Fibroblast of skin of right quadriceps (primary cell): ENCODE results near the gene RPA3.

Experiments
- DNase-seq: peaks from one replicate; pipeline ENCODE4 v3.0.0-alpha.2; 2013

Gene RPA3

GRCh38 chr7:7650682-7651206 lies 67.7 kb downstream of the RPA3 start:
- no peak for DNase-seq

- DNase-seq, result no peak
These were observed 70.8 kb downstream of the RPA3 start for GRCh38 chr7:7647495-7648036.

GRCh38 chr7:7642081-7642480 lies 76.3 kb downstream of the RPA3 start:
- DNase-seq, result no peak

- no peak for DNase-seq
These were observed 77.2 kb downstream of the RPA3 start for GRCh38 chr7:7641129-7641663.

GRCh38 chr7:7640221-7641128 lies 77.9 kb downstream of the RPA3 start, which contains the start of gene UMAD1:
Gene UMAD1, plus strand, starts transcription at chr7:7640752. Its CDS starts 32,620 bp downstream, at chr7:7673372.
- DNase-seq, result peak; percentile 98

- DNase-seq, result peak; percentile 14
These were observed 78.6 kb downstream of the RPA3 start for GRCh38 chr7:7639847-7640220.

- DNase-seq, result no peak
These were observed 79.0 kb downstream of the RPA3 start for GRCh38 chr7:7639421-7639820.

- no peak for DNase-seq
These were observed 87.6 kb downstream of the RPA3 start for GRCh38 chr7:7630626-7631329.

GRCh38 chr7:7628476-7628875 lies 89.9 kb downstream of the RPA3 start:
- DNase-seq, result no peak

- DNase-seq, result no peak
These were observed 97.7 kb downstream of the RPA3 start for GRCh38 chr7:7620644-7621210.

- DNase-seq, result no peak
These were observed 98.2 kb downstream of the RPA3 start for GRCh38 chr7:7620236-7620635.

GRCh38 chr7:7618410-7618809 lies 100.0 kb downstream of the RPA3 start:
- DNase-seq, result no peak

GRCh38 chr7:7617550-7617949 lies 100.9 kb downstream of the RPA3 start:
- DNase-seq, result no peak

- DNase-seq, result no peak
These were observed 104.2 kb downstream of the RPA3 start for GRCh38 chr7:7614018-7614741.

GRCh38 chr7:7613210-7613609 lies 105.2 kb downstream of the RPA3 start:
- no peak for DNase-seq

- DNase-seq, result no peak
These were observed 105.9 kb downstream of the RPA3 start for GRCh38 chr7:7612519-7612918.

- DNase-seq, result no peak
These were observed 109.1 kb downstream of the RPA3 start for GRCh38 chr7:7609330-7609729.

GRCh38 chr7:7607010-7607409 lies 111.4 kb downstream of the RPA3 start:
- no peak for DNase-seq

GRCh38 chr7:7596176-7596575 lies 122.2 kb downstream of the RPA3 start:
- no peak for DNase-seq

- peak; percentile 15 for DNase-seq
These were observed 123.0 kb downstream of the RPA3 start for GRCh38 chr7:7595451-7595850.
